Panc1 (cell line): ENCODE results near the gene NRG2.

Experiments used
- CTCF ChIP-seq: fragments of 450-650 bp; IDR thresholded peaks from 2 replicates; pipeline ENCODE4 v1.5.1; 2017; ENCODE audit warnings: mild to moderate bottlenecking
- POLR2AphosphoS5 ChIP-seq: IDR thresholded peaks from 2 replicates; pipeline ENCODE4 v1.6.1; 2012; ENCODE audit warnings: mild to moderate bottlenecking, low read depth, low read length, moderate library complexity
- SIN3A ChIP-seq: IDR thresholded peaks from 2 replicates; pipeline ENCODE4 v1.6.1; 2012; ENCODE audit warnings: low read depth, mild to moderate bottlenecking, low read length, moderate library complexity, borderline replicate concordance; ENCODE audit not compliant: insufficient read depth
- TCF7L2 ChIP-seq: IDR thresholded peaks from 2 replicates; pipeline ENCODE4 v1.6.1; 2011; ENCODE audit warnings: mild to moderate bottlenecking, low read depth, low read length, inconsistent platforms
- TF ChIP-seq, protein P1 (sequence below), 2 experiments: IDR thresholded peaks; 2 replicates each; pipeline ENCODE4 v1.6.1; 2011 to 2012; ENCODE audit warnings: low read depth in 2 of 2, control low read depth in 1 of 2, low read length in 1 of 2, mild to moderate bottlenecking in 1 of 2, moderate library complexity in 1 of 2; ENCODE audit not compliant: insufficient read depth in 1 of 2

DNA sequence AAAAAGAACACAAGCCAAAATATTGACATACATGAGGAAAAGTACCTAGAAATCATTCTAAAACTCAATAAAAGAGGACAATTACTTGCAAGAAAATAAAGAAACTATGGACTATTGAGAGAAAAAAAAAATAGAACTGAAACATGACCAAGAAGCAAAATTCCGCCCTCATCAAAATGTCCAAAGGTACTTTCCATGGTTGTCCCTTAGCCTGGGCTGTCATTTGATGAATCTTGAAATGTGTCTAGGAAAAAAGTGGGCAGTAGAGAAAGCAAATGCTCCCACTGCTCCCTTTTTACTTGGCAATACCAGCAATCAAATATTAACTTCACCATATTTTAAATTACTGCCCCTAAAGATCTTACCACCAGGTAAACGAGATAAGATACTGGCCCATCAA lies 10.8 kb downstream of the NRG2 start:
- TF ChIP-seq SIN3A = no peak
- TF ChIP-seq CTCF = no peak
- TF ChIP-seq, protein P1, sequence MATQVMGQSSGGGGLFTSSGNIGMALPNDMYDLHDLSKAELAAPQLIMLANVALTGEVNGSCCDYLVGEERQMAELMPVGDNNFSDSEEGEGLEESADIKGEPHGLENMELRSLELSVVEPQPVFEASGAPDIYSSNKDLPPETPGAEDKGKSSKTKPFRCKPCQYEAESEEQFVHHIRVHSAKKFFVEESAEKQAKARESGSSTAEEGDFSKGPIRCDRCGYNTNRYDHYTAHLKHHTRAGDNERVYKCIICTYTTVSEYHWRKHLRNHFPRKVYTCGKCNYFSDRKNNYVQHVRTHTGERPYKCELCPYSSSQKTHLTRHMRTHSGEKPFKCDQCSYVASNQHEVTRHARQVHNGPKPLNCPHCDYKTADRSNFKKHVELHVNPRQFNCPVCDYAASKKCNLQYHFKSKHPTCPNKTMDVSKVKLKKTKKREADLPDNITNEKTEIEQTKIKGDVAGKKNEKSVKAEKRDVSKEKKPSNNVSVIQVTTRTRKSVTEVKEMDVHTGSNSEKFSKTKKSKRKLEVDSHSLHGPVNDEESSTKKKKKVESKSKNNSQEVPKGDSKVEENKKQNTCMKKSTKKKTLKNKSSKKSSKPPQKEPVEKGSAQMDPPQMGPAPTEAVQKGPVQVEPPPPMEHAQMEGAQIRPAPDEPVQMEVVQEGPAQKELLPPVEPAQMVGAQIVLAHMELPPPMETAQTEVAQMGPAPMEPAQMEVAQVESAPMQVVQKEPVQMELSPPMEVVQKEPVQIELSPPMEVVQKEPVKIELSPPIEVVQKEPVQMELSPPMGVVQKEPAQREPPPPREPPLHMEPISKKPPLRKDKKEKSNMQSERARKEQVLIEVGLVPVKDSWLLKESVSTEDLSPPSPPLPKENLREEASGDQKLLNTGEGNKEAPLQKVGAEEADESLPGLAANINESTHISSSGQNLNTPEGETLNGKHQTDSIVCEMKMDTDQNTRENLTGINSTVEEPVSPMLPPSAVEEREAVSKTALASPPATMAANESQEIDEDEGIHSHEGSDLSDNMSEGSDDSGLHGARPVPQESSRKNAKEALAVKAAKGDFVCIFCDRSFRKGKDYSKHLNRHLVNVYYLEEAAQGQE (IDR thresholded peaks at IDR 0.05; ENCODE audit: insufficient read depth in 1 of 2, low read depth in 2 of 2, low read length in 1 of 2) = no peak
- TF ChIP-seq TCF7L2 = no peak
- no peak for TF ChIP-seq POLR2AphosphoS5
